IMR-90 (cell line): Measurements from ENCODE around the gene TCEAL1. TPM values are rescaled to one million over a fixed set of nuclear protein-coding genes. Genes with fewer than 3 reads are reported as not detected.

Source experiments
- ATAC-seq: fragments of 200-7000 bp; cut with Tn5 transposase; 2 replicates; pipeline ENCODE4 v1.9.1; 2020; ENCODE audit warnings: low read depth, mild to moderate bottlenecking, moderate library complexity
- BruUV-seq: library from RNA; stranded (reverse); fragments of 400-500 nt; replicated peaks from 2 replicates; lab custom pipeline; 2021; lab: Mats Ljungman, UMichigan
- CTCF ChIA-PET: fragments of 300-600 bp; formaldehyde crosslinking; extraction: SDS; loops from one replicate; lab custom pipeline; 2021; ENCODE audit warnings: antibody characterized with exemption; lab: Yijun Ruan, JAX
- POLR2A ChIA-PET: fragments of 300-600 bp; sonication (Branson Sonifier 250); formaldehyde crosslinking; loops from one replicate; lab custom pipeline; 2022; ENCODE audit warnings: antibody characterized with exemption; ENCODE audit not compliant: unreplicated experiment; lab: Charles Lee
- DNase-seq: peaks from one replicate; pipeline ENCODE4 v3.0.0; 2013
- H2AFZ ChIP-seq: replicated peaks from 2 replicates; pipeline ENCODE3; 2013; ENCODE audit warnings: low read length, mild to moderate bottlenecking; ENCODE audit not compliant: poor library complexity
- H2AK5ac ChIP-seq: 2 replicates; pipeline ENCODE4 v1.6.1; 2013; ENCODE audit warnings: low read depth, low read length, inconsistent platforms
- H2AK9ac ChIP-seq: replicated peaks from 2 replicates; pipeline ENCODE3; 2013; ENCODE audit warnings: mild to moderate bottlenecking, low read depth, low read length, moderate library complexity; ENCODE audit not compliant: poor library complexity
- H2BK120ac ChIP-seq: 2 replicates; pipeline ENCODE4 v1.6.1; 2013; ENCODE audit warnings: low read depth, low read length, inconsistent platforms
- H2BK15ac ChIP-seq: 3 replicates; pipeline ENCODE4 v1.6.1; 2013; ENCODE audit warnings: low read depth, low read length, inconsistent platforms
- H2BK20ac ChIP-seq: 2 replicates; pipeline ENCODE4 v1.6.1; 2013; ENCODE audit warnings: low read depth, mild to moderate bottlenecking, inconsistent platforms, low read length, moderate library complexity
- H2BK5ac ChIP-seq: 2 replicates; pipeline ENCODE4 v1.6.1; 2013; ENCODE audit warnings: mild to moderate bottlenecking, low read depth, low read length, inconsistent platforms; ENCODE audit not compliant: poor library complexity, severe bottlenecking
- H3K14ac ChIP-seq: replicated peaks from 2 replicates; pipeline ENCODE4 v1.6.1; 2013; ENCODE audit warnings: low read depth, low read length, inconsistent platforms
- H3K18ac ChIP-seq: 2 replicates; pipeline ENCODE4 v1.6.1; 2013; ENCODE audit warnings: low read depth, low read length, control low read depth
- H3K23ac ChIP-seq: 2 replicates; pipeline ENCODE4 v1.6.1; 2013; ENCODE audit warnings: low read depth, low read length, inconsistent platforms
- H3K27ac ChIP-seq: 2 replicates; pipeline ENCODE4 v1.5.1; 2013; ENCODE audit warnings: mild to moderate bottlenecking, control low read depth, low read length; ENCODE audit not compliant: insufficient read depth
- H3K27me3 ChIP-seq: 2 replicates; pipeline ENCODE4 v1.6.1; 2013; ENCODE audit warnings: low read length; ENCODE audit not compliant: control insufficient read depth, insufficient read depth
- H3K36me3 ChIP-seq: 2 replicates; pipeline ENCODE4 v1.6.1; 2013; ENCODE audit warnings: low read length, mixed read lengths; ENCODE audit not compliant: control insufficient read depth, insufficient read depth
- H3K4ac ChIP-seq: 2 replicates; pipeline ENCODE4 v1.6.1; 2013; ENCODE audit warnings: low read depth, low read length, inconsistent platforms
- H3K4me1 ChIP-seq: 2 replicates; pipeline ENCODE4 v1.6.1; 2013; ENCODE audit warnings: low read length, mixed read lengths; ENCODE audit not compliant: control insufficient read depth, insufficient read depth
- H3K4me2 ChIP-seq: 2 replicates; pipeline ENCODE4 v1.6.1; 2013; ENCODE audit warnings: low read depth, mild to moderate bottlenecking, control low read depth, low read length, moderate library complexity
- H3K4me3 ChIP-seq: 2 replicates; pipeline ENCODE4 v1.5.1; 2013; ENCODE audit warnings: low read depth, mild to moderate bottlenecking, control low read depth, low read length, moderate library complexity; ENCODE audit not compliant: insufficient read depth
- H3K56ac ChIP-seq: 2 replicates; pipeline ENCODE4 v1.6.1; 2013; ENCODE audit warnings: low read length, inconsistent platforms; ENCODE audit not compliant: insufficient read depth; ENCODE audit errors: extremely low read depth
- H3K79me1 ChIP-seq, 2 experiments: 2 replicates each; pipeline ENCODE4 v1.6.1; 2013; ENCODE audit warnings: low read length in 2 of 2, inconsistent platforms in 1 of 2, low read depth in 1 of 2
- H3K9ac ChIP-seq: 2 replicates; pipeline ENCODE4 v1.6.1; 2013; ENCODE audit warnings: low read depth, low read length, control low read depth
- H3K9me1 ChIP-seq: 2 replicates; pipeline ENCODE4 v1.6.1; 2013; ENCODE audit warnings: low read length, inconsistent platforms; ENCODE audit not compliant: insufficient read depth
- H3K9me3 ChIP-seq: 2 replicates; pipeline ENCODE4 v1.6.1; 2013; ENCODE audit warnings: low read length; ENCODE audit not compliant: control insufficient read depth, insufficient read depth
- H4K20me1 ChIP-seq: 2 replicates; pipeline ENCODE4 v1.6.1; 2013; ENCODE audit warnings: low read length, inconsistent platforms; ENCODE audit not compliant: insufficient read depth
- H4K5ac ChIP-seq: 2 replicates; pipeline ENCODE4 v1.6.1; 2013; ENCODE audit warnings: mild to moderate bottlenecking, low read depth, low read length, control low read depth
- H4K8ac ChIP-seq, 2 experiments: 2 replicates each; pipeline ENCODE4 v1.6.1; 2013; ENCODE audit warnings: low read depth in 2 of 2, low read length in 2 of 2, control low read depth in 1 of 2, inconsistent platforms in 1 of 2
- H4K91ac ChIP-seq: 2 replicates; pipeline ENCODE4 v1.6.1; 2013; ENCODE audit warnings: low read depth, low read length, inconsistent platforms; ENCODE audit not compliant: insufficient read depth
- BHLHE40 ChIP-seq: fragments of 150-350 bp; IDR thresholded peaks from 2 replicates; pipeline ENCODE4 v1.6.1; 2016; ENCODE audit warnings: mild to moderate bottlenecking, low read depth, low read length
- CEBPB ChIP-seq: IDR thresholded peaks from 2 replicates; pipeline ENCODE4 v1.6.1; 2012; ENCODE audit warnings: low read depth, low read length, improper control_type of control experiment
- CHD1 ChIP-seq: IDR thresholded peaks from 2 replicates; pipeline ENCODE4 v1.6.1; 2012; ENCODE audit warnings: low read depth, low read length, improper control_type of control experiment
- ELK1 ChIP-seq: fragments of 150-350 bp; IDR thresholded peaks from 2 replicates; pipeline ENCODE4 v1.6.1; 2016; ENCODE audit warnings: low read depth, mild to moderate bottlenecking, low read length, moderate library complexity, borderline replicate concordance
- FOS ChIP-seq: fragments of 150-350 bp; IDR thresholded peaks from 2 replicates; pipeline ENCODE4 v1.6.1; 2016; ENCODE audit warnings: low read depth, low read length
- MAFK ChIP-seq: IDR thresholded peaks from 2 replicates; pipeline ENCODE4 v1.6.1; 2012; ENCODE audit warnings: low read depth, low read length, improper control_type of control experiment
- MAZ ChIP-seq: IDR thresholded peaks from 2 replicates; pipeline ENCODE4 v1.6.1; 2012; ENCODE audit warnings: low read depth, mild to moderate bottlenecking, low read length, improper control_type of control experiment, moderate library complexity, borderline replicate concordance
- NFE2L2 ChIP-seq: fragments of 150-350 bp; IDR thresholded peaks from 2 replicates; pipeline ENCODE4 v1.6.1; 2016; ENCODE audit warnings: low read depth, mild to moderate bottlenecking, low read length
- POLR2A ChIP-seq: IDR thresholded peaks from 2 replicates; pipeline ENCODE4 v1.6.1; 2012; ENCODE audit warnings: mild to moderate bottlenecking, low read depth, low read length
- RAD21 ChIP-seq: IDR thresholded peaks from 2 replicates; pipeline ENCODE4 v1.6.1; 2012; ENCODE audit warnings: low read length, improper control_type of control experiment
- RCOR1 ChIP-seq: IDR thresholded peaks from 2 replicates; pipeline ENCODE4 v1.6.1; 2012; ENCODE audit warnings: mild to moderate bottlenecking, low read length, improper control_type of control experiment; ENCODE audit not compliant: insufficient replicate concordance
- SMC3 ChIP-seq: fragments of 150-350 bp; IDR thresholded peaks from 2 replicates; pipeline ENCODE4 v1.6.1; 2016; ENCODE audit warnings: low read depth, mild to moderate bottlenecking, antibody characterized with exemption, low read length, moderate library complexity
- WGBS, 2 experiments: methylation state at CpG; one replicate each; pipeline versions ENCODE4 v1.1.5 to v1.1.7; 2013; ENCODE audit warnings: missing lambda C conversion rate in 2 of 2; ENCODE audit not compliant: insufficient read length in 1 of 2; ENCODE audit errors: extremely low coverage in 2 of 2; 5-methylcytosine and 5-hydroxymethylcytosine counted together
- dilution Hi-C: fragments of 300-500 bp; cut with HindIII; formaldehyde crosslinking; loops from one replicate; pipeline ENCODE4 v1.14.3; 2018; ENCODE audit warnings: low sequenced_read_pairs; ENCODE audit not compliant: unreplicated experiment
- in situ Hi-C: fragments of 300-500 bp; cut with MboI; formaldehyde crosslinking; loops from 3 replicates; pipeline ENCODE4 v1.14.3; 2019; ENCODE audit warnings: low sequenced_read_pairs, inconsistent platforms, mixed read lengths
- intact Hi-C: fragments of 100-400 bp; cut with micrococcal nuclease; formaldehyde crosslinking; loops from 2 replicates; pipeline ENCODE4 v1.10.0; 2022
- polyA plus RNA-seq, 3 experiments: library from polyadenylated mRNA; depleted of rRNA; stranded (reverse); fragments of >200 nt; gene quantifications; 2 replicates each; pipeline ENCODE4 v1.2.3, GENCODE V29; 2012; ENCODE audit warnings: low replicate concordance in 1 of 3
- total RNA-seq: library from RNA; depleted of rRNA; stranded (reverse); fragments of >200 nt; gene quantifications from 2 replicates; pipeline ENCODE4 v1.2.3, GENCODE V29; 2012
- TF ChIP-seq, protein P1 (sequence below): conservative IDR thresholded peaks from 2 replicates; pipeline ENCODE4 v1.5.1; 2012; ENCODE audit warnings: mild to moderate bottlenecking, low read depth, low read length, improper control_type of control experiment

The TCEAL1 gene
- total and polyA plus RNA-seq, 2 of the 4 experiments (the other 2 are of a cell fraction), result 9.1 to 21.8 TPM

GRCh38 chrX:103629318-103630170, 769 bp downstream of the TCEAL1 start (continued):
- TF ChIP-seq ELK1, result no peak

DNA sequence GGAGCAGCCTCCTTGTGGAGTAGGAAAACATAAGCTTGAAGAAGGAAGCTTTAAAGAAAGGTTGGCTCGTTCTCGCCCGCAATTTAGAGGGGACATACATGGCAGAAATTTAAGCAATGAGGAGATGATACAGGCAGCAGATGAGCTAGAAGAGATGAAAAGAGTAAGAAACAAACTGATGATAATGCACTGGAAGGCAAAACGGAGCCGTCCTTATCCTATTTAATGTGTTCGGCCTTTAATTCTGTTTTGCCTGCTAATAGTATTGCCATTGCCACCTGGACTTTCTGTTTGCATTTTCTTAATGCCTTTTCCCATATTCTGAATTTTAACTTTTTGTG, 1.4 kb downstream of the TCEAL1 start:
- H4K8ac ChIP-seq, result peak overlapping the region; percentile 77 to 86; a peak in 2 of 4 replicates
- H2BK120ac ChIP-seq, result 0 out of 2 replicates have a peak overlapping the region, but pooled peaks have one; percentile 36
- no peak overlapping the region for H3K23ac ChIP-seq
- intact Hi-C loops, result loop anchor here (2.0 to 10.0 kb wide), 3 partner anchors 55 to 93 kb away; partner anchors contain the start of gene MORF4L2
- no peaks in the 10 kb centered on the region for H3K4me1 ChIP-seq
- H2BK5ac ChIP-seq, result peak overlapping the region; percentile 71
- peak overlapping the region; percentile 98 for H3K27ac ChIP-seq
- no peaks in the 10 kb centered on the region for H3K27me3 ChIP-seq
- in situ Hi-C loops, result no loop called here
- H4K5ac ChIP-seq, result peak overlapping the region; percentile 58; the same call in 1 of the 2 replicates
- H3K4me2 ChIP-seq, result peak overlapping the region; percentile 81
- 41% methylated on average over 3 of the region's 6 CpGs; no CpG with 5 or more reads in 1 of the 2 experiments for WGBS, 2 experiments
- H2BK20ac ChIP-seq, result no peak overlapping the region
- no peak overlapping the region for H2BK15ac ChIP-seq
- POLR2A ChIA-PET, result interaction anchor here (0.6 kb wide), 1 partner anchor 42 kb away, joined by 3 read pairs; no protein-coding TSS in a partner anchor
- H3K9me1 ChIP-seq, result peaks cover 3% of the 10 kb centered on the region; the same call in 1 of the 2 replicates
- H3K18ac ChIP-seq, result peak overlapping the region; percentile 54; the same call in 1 of the 2 replicates
- no peak overlapping the region for H2AK9ac ChIP-seq
- dilution Hi-C loops, result no loop called here
- no peaks in the 10 kb centered on the region for H3K36me3 ChIP-seq
- no peaks in the 10 kb centered on the region for H3K9me3 ChIP-seq
- peak overlapping the region; percentile 92 for H2AFZ ChIP-seq
- BruUV-seq, result TSS peak; percentile 97
- CTCF ChIA-PET, result interaction anchor here (0.6 to 1.5 kb wide), 7 partner anchors 9 to 41 kb away, joined by 3 to 6 read pairs (median 5); no protein-coding TSS in a partner anchor
- H3K79me1 ChIP-seq, result peaks cover 0 to 7% of the 10 kb centered on the region in 2 experiments; a peak in 1 of 4 replicates
- H4K91ac ChIP-seq, result peak overlapping the region; percentile 56; the same call in 1 of the 2 replicates
- H2AK5ac ChIP-seq, result no peak overlapping the region
- H3K9ac ChIP-seq, result peak overlapping the region; percentile 75
- peak overlapping the region; percentile 81 for H3K4me3 ChIP-seq
- H4K20me1 ChIP-seq, result no peaks in the 10 kb centered on the region
- ATAC-seq, result no peak
- no peak for DNase-seq
- H3K4ac ChIP-seq, result peak overlapping the region; percentile 89; the same call in 1 of the 2 replicates
- peak overlapping the region; percentile 62; the same call in 1 of the 2 replicates for H3K14ac ChIP-seq
- peak overlapping the region; percentile 84 for H3K56ac ChIP-seq
- TF ChIP-seq CHD1 (no peak), SMC3 (no peak), BHLHE40 (no peak), NFE2L2 (no peak), MAFK (no peak), MAZ (no peak), RCOR1 (no peak), FOS (no peak), RAD21 (no peak), CEBPB (no peak), POLR2A (no peak)
- TF ChIP-seq, protein P1, sequence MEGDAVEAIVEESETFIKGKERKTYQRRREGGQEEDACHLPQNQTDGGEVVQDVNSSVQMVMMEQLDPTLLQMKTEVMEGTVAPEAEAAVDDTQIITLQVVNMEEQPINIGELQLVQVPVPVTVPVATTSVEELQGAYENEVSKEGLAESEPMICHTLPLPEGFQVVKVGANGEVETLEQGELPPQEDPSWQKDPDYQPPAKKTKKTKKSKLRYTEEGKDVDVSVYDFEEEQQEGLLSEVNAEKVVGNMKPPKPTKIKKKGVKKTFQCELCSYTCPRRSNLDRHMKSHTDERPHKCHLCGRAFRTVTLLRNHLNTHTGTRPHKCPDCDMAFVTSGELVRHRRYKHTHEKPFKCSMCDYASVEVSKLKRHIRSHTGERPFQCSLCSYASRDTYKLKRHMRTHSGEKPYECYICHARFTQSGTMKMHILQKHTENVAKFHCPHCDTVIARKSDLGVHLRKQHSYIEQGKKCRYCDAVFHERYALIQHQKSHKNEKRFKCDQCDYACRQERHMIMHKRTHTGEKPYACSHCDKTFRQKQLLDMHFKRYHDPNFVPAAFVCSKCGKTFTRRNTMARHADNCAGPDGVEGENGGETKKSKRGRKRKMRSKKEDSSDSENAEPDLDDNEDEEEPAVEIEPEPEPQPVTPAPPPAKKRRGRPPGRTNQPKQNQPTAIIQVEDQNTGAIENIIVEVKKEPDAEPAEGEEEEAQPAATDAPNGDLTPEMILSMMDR, result no peak
